Vagina (tissue), 2 donors: Measurements from ENCODE around the gene PCGF1. TPM values are rescaled to one million over a fixed set of nuclear protein-coding genes. Genes with fewer than 3 reads are reported as not detected.
"Not testable (repeated sequence)": the region's sequence is repeated elsewhere in the genome, so short reads cannot be mapped to it uniquely, and the experiment has no call there.

ENCODE experiments used
- DNase-seq, 2 donors: peaks; one replicate each; pipeline ENCODE4 v3.0.0-alpha.2; 2017; ENCODE audit errors: extremely low spot score in 2 of 2
- H3K27ac ChIP-seq: fragments of 200-600 bp; sonication (generic); one replicate; pipeline ENCODE4 v1.5.1; 2019
- H3K27me3 ChIP-seq: fragments of 200-600 bp; sonication (generic); one replicate; pipeline ENCODE4 v1.5.1; 2019
- H3K36me3 ChIP-seq, 2 donors: fragments of 200-600 bp; sonication (generic); one replicate each; pipeline ENCODE4 v1.5.1; 2017 to 2019
- H3K4me1 ChIP-seq: fragments of 200-600 bp; sonication (generic); one replicate; pipeline ENCODE4 v1.5.1; 2019
- H3K4me3 ChIP-seq, 2 donors: fragments of 200-600 bp; sonication (generic); 1 replicate in 1 of 2; 2 replicates in 1 of 2; pipeline ENCODE4 v1.5.1; 2016 to 2019
- H3K9me3 ChIP-seq: fragments of 200-600 bp; sonication (generic); one replicate; pipeline ENCODE4 v1.5.1; 2019
- POLR2A ChIP-seq, 2 donors: fragments of 450-650 bp; IDR thresholded peaks; one replicate each; pipeline ENCODE4 v1.6.1; 2017; ENCODE audit warnings: antibody characterized with exemption in 2 of 2, mild to moderate bottlenecking in 2 of 2, moderate library complexity in 2 of 2
- POLR2AphosphoS5 ChIP-seq, 2 donors: sonication (generic); formaldehyde crosslinking; IDR thresholded peaks; one replicate each; pipeline ENCODE4 v1.9.0; 2017; ENCODE audit warnings: antibody characterized with exemption in 2 of 2, mild to moderate bottlenecking in 2 of 2, low read depth in 1 of 2; ENCODE audit not compliant: insufficient read depth in 1 of 2
- intact Hi-C: fragments of 100-400 bp; cut with DNase I; formaldehyde crosslinking; loops from one replicate; pipeline ENCODE4 v1.15.1; 2023
- total RNA-seq: library from RNA; depleted of rRNA; stranded (reverse); fragments of >200 nt; gene quantifications from one replicate; pipeline ENCODE4 v1.2.3, GENCODE V29; 2016
- TF ChIP-seq, protein P1 (sequence below), 3 experiments: fragments of 450-650 bp in 2 of 3; fragments of 200-600 bp in 1 of 3; sonication (generic) in 1 of 3; IDR thresholded peaks; one replicate each; pipeline ENCODE4 v1.5.1; 2017 to 2019; ENCODE audit warnings: antibody characterized with exemption in 3 of 3, mild to moderate bottlenecking in 2 of 3, moderate library complexity in 2 of 3

The PCGF1 gene
- total RNA-seq, 1 donor from 2014 or later, result 14.7 TPM

DNA sequence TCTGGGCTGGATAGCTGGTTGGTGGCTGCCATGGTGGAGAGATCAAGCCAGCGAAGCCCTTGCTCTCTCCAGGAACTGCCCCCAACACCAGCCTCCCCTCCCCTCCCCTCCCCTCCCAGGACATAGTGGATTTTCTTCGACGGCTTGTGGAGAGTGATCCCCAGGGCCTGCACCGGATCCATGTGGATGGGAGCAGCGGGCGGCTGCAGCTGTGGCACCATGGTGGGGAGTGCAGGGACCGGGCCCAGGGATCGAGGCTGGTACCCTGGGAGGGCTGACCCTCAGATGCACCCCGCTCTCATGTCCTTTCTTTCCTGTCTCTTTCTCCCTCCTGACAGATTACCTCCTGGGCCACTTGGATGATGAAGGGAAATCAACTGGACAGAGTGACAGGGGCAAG is 17.6 kb downstream of the PCGF1 start:
- H3K27ac ChIP-seq, result no peak overlapping the region
- H3K4me3 ChIP-seq, result no peak overlapping the region
- H3K4me1 ChIP-seq, result no peaks in the 10 kb centered on the region
- H3K36me3 ChIP-seq, result peaks cover 0 to 44% of the 10 kb centered on the region in 2 donors
- no peak for DNase-seq
- no peaks in the 10 kb centered on the region for H3K9me3 ChIP-seq
- TF ChIP-seq POLR2AphosphoS5 (IDR thresholded peaks at IDR 0.05; ENCODE audit: insufficient read depth in 1 of 2, low read depth in 1 of 2) (no peak), POLR2A (IDR thresholded peaks at IDR 0.05) (no peak)
- TF ChIP-seq, protein P1, sequence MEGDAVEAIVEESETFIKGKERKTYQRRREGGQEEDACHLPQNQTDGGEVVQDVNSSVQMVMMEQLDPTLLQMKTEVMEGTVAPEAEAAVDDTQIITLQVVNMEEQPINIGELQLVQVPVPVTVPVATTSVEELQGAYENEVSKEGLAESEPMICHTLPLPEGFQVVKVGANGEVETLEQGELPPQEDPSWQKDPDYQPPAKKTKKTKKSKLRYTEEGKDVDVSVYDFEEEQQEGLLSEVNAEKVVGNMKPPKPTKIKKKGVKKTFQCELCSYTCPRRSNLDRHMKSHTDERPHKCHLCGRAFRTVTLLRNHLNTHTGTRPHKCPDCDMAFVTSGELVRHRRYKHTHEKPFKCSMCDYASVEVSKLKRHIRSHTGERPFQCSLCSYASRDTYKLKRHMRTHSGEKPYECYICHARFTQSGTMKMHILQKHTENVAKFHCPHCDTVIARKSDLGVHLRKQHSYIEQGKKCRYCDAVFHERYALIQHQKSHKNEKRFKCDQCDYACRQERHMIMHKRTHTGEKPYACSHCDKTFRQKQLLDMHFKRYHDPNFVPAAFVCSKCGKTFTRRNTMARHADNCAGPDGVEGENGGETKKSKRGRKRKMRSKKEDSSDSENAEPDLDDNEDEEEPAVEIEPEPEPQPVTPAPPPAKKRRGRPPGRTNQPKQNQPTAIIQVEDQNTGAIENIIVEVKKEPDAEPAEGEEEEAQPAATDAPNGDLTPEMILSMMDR (IDR thresholded peaks at IDR 0.05), result no peak
- no peaks in the 10 kb centered on the region for H3K27me3 ChIP-seq
- intact Hi-C loops, result loop anchor here (10.0 kb wide), 1 partner anchor 755 kb away; the partner anchor contains the start of gene TPRKB

DNA sequence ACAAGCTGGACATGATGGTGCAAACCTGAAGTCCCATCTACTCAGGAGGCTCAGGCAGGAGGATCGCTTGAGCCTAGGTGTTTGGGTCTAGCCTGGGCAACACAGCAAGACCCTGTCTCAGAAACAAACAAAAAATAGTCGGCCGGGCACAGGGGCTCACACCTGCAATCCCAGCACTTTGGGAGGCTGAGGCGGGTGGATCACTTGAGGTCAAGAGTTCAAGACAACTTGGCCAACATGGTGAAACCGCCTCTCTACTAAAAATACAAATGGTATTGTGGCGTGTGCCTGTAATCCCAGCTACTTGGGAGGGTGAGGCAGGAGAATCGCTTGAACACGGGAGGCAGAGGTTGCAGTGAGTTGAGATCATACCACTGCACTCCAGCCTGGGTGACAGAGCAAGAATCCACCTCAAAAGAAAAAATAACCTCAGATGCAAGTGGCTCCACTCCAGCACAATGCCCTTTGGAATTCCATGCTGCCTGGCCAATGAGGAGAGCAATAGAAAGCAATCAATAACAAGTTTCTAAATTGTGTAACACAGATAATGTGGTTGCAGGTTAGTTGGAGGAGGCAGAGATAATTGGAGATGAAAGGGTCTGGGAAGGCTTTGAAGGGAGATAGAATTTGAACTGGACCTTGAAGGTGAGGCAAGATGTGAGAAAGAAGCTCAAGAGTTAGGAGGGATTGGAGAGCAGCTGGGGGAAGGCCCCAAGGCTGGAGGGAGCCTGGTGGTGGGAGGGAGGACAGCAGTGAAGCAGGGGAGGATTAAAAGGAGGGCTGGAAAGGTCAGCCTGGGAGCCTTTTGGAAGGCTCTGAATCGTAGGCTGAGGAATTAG is 18.6 kb downstream of the PCGF1 start:
- Histone ChIP-seq H3K27me3 (no peaks in the 10 kb centered on the region), H3K4me3 (no peak overlapping the region), H3K4me1 (peaks cover 6% of the 10 kb centered on the region), H3K36me3 (peaks cover 0 to 37% of the 10 kb centered on the region in 2 donors), H3K27ac (no peak overlapping the region), H3K9me3 (no peaks in the 10 kb centered on the region)
- TF ChIP-seq POLR2A (IDR thresholded peaks at IDR 0.05) (no peak), POLR2AphosphoS5 (IDR thresholded peaks at IDR 0.05; ENCODE audit: insufficient read depth in 1 of 2, low read depth in 1 of 2) (no peak)
- TF ChIP-seq, protein P1 (IDR thresholded peaks at IDR 0.05), result no peak
- intact Hi-C loops, result loop anchor here (10.0 kb wide), 1 partner anchor 754 kb away; the partner anchor contains the start of gene TPRKB
- DNase-seq, result no peak

DNA sequence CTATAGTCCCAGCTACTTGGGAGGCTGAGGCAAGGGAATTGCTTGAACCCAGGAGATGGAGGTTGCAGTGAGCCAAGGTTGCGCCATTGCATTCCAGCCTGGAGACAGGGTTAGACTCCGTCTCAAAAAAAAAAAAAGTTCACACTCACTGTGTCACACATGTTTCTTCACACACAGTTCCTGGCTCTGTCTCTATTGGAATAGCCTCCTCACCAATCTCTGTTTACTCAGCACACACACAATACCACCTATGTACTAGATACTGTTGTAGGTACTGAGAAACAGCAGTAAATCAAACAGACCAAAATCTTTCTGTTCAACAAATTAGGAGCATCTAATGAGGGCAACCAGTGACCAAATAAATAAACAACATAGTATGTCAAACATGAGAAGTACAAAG is 21.4 kb downstream of the PCGF1 start:
- TF ChIP-seq, protein P1 (IDR thresholded peaks at IDR 0.05), result no peak
- TF ChIP-seq POLR2AphosphoS5 (IDR thresholded peaks at IDR 0.05; ENCODE audit: insufficient read depth in 1 of 2, low read depth in 1 of 2) (no peak), POLR2A (IDR thresholded peaks at IDR 0.05) (no peak)
- Histone ChIP-seq H3K4me3 (no peak overlapping the region), H3K36me3 (peaks cover 0 to 13% of the 10 kb centered on the region in 2 donors), H3K27ac (no peak overlapping the region), H3K9me3 (no peaks in the 10 kb centered on the region), H3K4me1 (peaks cover 22% of the 10 kb centered on the region), H3K27me3 (no peaks in the 10 kb centered on the region)
- intact Hi-C loops, result loop anchor here (10.0 kb wide), 1 partner anchor 751 kb away; the partner anchor contains the start of gene TPRKB
- no peak for DNase-seq

DNA sequence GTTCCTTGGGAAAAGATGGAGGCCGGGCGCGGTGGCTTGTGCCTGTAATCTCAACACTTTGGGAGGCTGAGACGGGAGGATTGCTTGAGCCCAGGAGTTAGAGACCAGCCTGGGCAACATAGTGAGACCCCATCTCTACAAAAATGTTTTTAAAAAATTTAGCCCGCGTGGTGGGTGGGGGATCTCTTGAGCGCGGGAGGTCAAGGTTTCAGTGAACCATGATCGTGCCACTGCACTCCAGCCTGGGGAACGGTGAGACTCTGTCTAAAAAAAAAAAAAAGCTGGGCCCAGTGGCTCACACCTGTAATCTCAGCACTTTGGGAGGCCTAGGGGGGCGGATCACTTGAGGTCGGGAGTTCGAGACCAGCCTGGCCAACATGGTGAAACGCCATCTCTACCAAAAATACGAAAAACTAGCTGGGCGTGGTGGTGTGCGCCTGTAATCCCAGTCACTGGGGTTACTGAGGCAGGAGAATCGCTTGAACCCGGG is 23.8 kb downstream of the PCGF1 start:
- not testable (repeated sequence) for H3K36me3 ChIP-seq, H3K9me3 ChIP-seq, DNase-seq, H3K27me3 ChIP-seq
- peaks cover 35% of the 10 kb centered on the region for H3K4me1 ChIP-seq
- peak overlapping the region; percentile 75 to 79 for H3K4me3 ChIP-seq
- intact Hi-C loops, result loop anchor here (2.0 to 10.0 kb wide), 2 partner anchors 103 to 749 kb away; partner anchors contain the start of gene TPRKB
- H3K27ac ChIP-seq, result peak overlapping the region; percentile 87

DNA sequence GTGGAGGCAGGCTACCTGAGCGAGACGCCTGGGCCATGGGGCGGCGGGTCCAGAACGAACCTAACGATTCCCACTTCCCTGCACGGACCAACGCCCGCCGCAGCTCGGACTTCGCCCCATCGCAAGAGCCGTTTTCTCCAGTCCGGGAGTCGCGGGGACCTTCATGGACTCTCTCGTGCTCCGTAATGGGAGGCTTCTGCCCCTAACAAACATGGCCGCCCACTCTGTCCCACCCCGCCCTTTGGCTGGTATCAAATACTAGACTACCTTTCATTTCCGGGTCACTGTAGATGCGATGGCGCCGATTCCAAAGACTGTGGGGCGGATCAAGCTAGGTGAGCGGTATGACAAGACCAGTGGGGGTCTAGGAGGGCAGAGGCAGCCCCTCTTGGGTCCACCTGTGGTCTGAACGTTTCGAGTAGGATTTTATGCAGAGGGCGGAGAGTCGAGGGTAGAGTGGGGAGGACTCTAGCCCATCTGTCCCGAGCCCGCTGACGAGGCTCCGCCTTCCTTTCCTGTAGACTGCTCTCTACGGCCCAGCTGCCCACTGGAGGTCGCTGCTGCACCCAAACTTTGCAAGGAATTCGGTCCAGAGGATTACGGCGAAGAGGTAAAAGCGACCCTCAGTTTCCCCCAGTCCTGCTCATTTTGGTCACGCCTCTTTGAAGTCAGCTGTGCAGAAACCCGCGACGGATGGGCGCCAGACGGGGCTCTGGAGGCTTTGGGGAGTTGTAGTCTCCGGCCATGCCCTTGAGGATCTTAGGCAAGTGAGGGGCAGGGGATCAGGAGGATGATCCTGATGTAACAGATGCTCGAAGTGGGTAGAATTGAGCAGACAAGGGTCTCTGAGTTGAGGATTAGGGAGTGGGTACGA is 24.5 kb downstream of the PCGF1 start, which contains the start of the genes CCDC142 and TTC31:
Gene CCDC142, minus strand, starts transcription at position 198 of the 874 bp plus-strand sequence. Its CDS starts 161 bp downstream, at position 37.
Gene TTC31, plus strand, starts transcription at position 281 of the 874 bp plus-strand sequence. Its CDS starts 15 bp downstream, at position 296.
- no peaks in the 10 kb centered on the region for H3K9me3 ChIP-seq
- intact Hi-C loops, result loop anchor here (2.0 to 10.0 kb wide), 2 partner anchors 104 to 748 kb away; partner anchors contain the start of gene TPRKB
- peak in 1 of 2 donors; percentile 98 for DNase-seq
- no peaks in the 10 kb centered on the region for H3K27me3 ChIP-seq
- TF ChIP-seq, protein P1 (IDR thresholded peaks at IDR 0.05), result peak; percentile 49 to 83 (median 76)
- peak; percentile 89 to 98 for TF ChIP-seq POLR2AphosphoS5 (IDR thresholded peaks at IDR 0.05; ENCODE audit: insufficient read depth in 1 of 2, low read depth in 1 of 2)
- TF ChIP-seq POLR2A (IDR thresholded peaks at IDR 0.05), result peak in 1 of 2 donors; percentile 29
- H3K36me3 ChIP-seq, result no peaks in the 10 kb centered on the region
- H3K4me1 ChIP-seq, result peaks cover 35% of the 10 kb centered on the region
- H3K27ac ChIP-seq, result peak within 1 kb of the TSS; percentile 87
- peak within 1 kb of the TSS; percentile 75 to 79 for H3K4me3 ChIP-seq
